Heart right ventricle (tissue), 16 donors: Measurements from ENCODE around the gene TTLL5. TPM values are rescaled to one million over a fixed set of nuclear protein-coding genes. Genes with fewer than 3 reads are reported as not detected.

Experiments used
- ATAC-seq, 8 donors: fragments of 200-7000 bp; cut with Tn5 transposase; one replicate each; pipeline ENCODE4 v1.9.1; 2020; ENCODE audit warnings: mild to moderate bottlenecking in 8 of 8, moderate library complexity in 8 of 8, moderate number of reproducible peaks in 1 of 8
- DNase-seq, 2 donors: peaks; one replicate each; pipeline ENCODE4 v3.0.0-alpha.2; 2020
- H3K27ac ChIP-seq, 10 donors: fragments of 200-600 bp; sonication (generic) in 2 of 10; one replicate each; pipeline versions ENCODE4 v1.5.0 to v1.8.0; 2020 to 2022; ENCODE audit warnings: mild to moderate bottlenecking in 3 of 10
- H3K27me3 ChIP-seq, 7 donors: fragments of 200-600 bp; one replicate each; pipeline ENCODE4 v1.8.0; 2021 to 2022; ENCODE audit warnings: mild to moderate bottlenecking in 2 of 7
- H3K36me3 ChIP-seq, 9 donors: fragments of 200-600 bp; sonication (generic) in 1 of 9; one replicate each; pipeline versions ENCODE4 v1.5.0 to v1.8.0; 2020 to 2022; ENCODE audit warnings: mild to moderate bottlenecking in 2 of 9
- H3K4me1 ChIP-seq, 9 donors: fragments of 200-600 bp; sonication (generic) in 1 of 9; one replicate each; pipeline versions ENCODE4 v1.5.0 to v1.8.0; 2020 to 2022; ENCODE audit warnings: mild to moderate bottlenecking in 4 of 9
- H3K4me3 ChIP-seq, 10 donors: fragments of 200-600 bp; sonication (generic) in 2 of 10; one replicate each; pipeline versions ENCODE4 v1.5.0 to v1.8.0; 2020 to 2022; ENCODE audit warnings: mild to moderate bottlenecking in 7 of 10, moderate library complexity in 2 of 10
- H3K9me3 ChIP-seq, 11 donors: fragments of 200-600 bp in 10 of 11; sonication (generic) in 2 of 11; one replicate each; pipeline versions ENCODE4 v1.5.0 to v1.8.0; 2013 to 2022; ENCODE audit warnings: mild to moderate bottlenecking in 2 of 11, control low read depth in 1 of 11, moderate library complexity in 1 of 11
- CTCF ChIP-seq, 9 donors: fragments of 200-600 bp; sonication (generic) in 2 of 9; IDR thresholded peaks; one replicate each; pipeline versions ENCODE4 v1.5.0 to v1.8.0; 2021 to 2022; ENCODE audit warnings: antibody characterized with exemption in 9 of 9, mild to moderate bottlenecking in 5 of 9, moderate library complexity in 1 of 9
- WGBS, 2 donors: extraction: QIAGEN DNeasy Blood & Tissue Kit; methylation state at CpG; one replicate each; pipeline ENCODE4 v1.1.7; 2013; ENCODE audit warnings: inconsistent platforms in 1 of 2; 5-methylcytosine and 5-hydroxymethylcytosine counted together
- intact Hi-C, 10 donors: fragments of 100-400 bp; cut with DNase I; formaldehyde crosslinking; loops; one replicate each; pipeline versions ENCODE4 v1.11.1 to v1.14.2; 2022
- polyA plus RNA-seq, 2 donors: library from polyadenylated mRNA; stranded (reverse); fragments of 200-250 nt; gene quantifications; one replicate each; pipeline ENCODE4 v1.2.3, GENCODE V29; 2013
- total RNA-seq, 10 donors: library from RNA; stranded (reverse); fragmentation: NEBNext Ultra II Directional in 3 of 10; extraction: Animal tissue kit (Norgen Biotek cat#: 25700) in 3 of 10; gene quantifications; one replicate each; pipeline versions ENCODE4 v1.2.1 to v1.2.4, GENCODE V29; 2021 to 2023
- donor health status: Arrhythmogenic right ventricular cardiomyopathy.
- donor health status: ischemic (EF 13 %, LVEDD 7.1; RV severe dilation, severe dysfunction).
- donor health status: healthy with polysubstance abuse.
- donor health status: DM: no; HTN: yes; CAD: no.
- donor health status: DM: no; HTN: no; CAD: no.
- donor health status: ischemic (EF 25% LVEDD 6.9; RV normal size, moderate dysfunction).
- donor health status: ischemic (EF 25% LVEDD 5.7; RV mildly dilated, moderate dysfunction).
- donor health status: healthy.
- donor health status: DM: yes; HTN: yes; CAD: no.
- donor health status: Ischemic cardiomyopathy.
- donor health status: ischemic (EF 35%, LVEDD 5.7; RV mildly dilated, moderate dysfunction).
- donor health status: nonischemic (EF 11% LVEDD 7.7; RV severe dilation, severe dysfunction).
- donor health status: DM: yes; HTN: yes; CAD: no.
- donor health status: PGD.
- donor health status: ischemic (EF 29% LVEDD 5.4; RV normal size, mild dysfunction).
- donor health status: nonischemic (EF 23%, LVEDD 6.1; RV moderate dilation, normal function).

The TTLL5 gene
- total and polyA plus RNA-seq, 12 donors: 5.6 to 24.7 (median 17.6) TPM

GRCh38 chr14:75645056-75645455, 16.0 kb upstream of the TTLL5 start:
- Histone ChIP-seq H3K4me1 (peaks cover 0 to 20% (median 10%) of the 10 kb centered on the region in 9 donors), H3K27me3 (no peaks in the 10 kb centered on the region), H3K27ac (no peak overlapping the region), H3K9me3 (no peaks in the 10 kb centered on the region), H3K4me3 (no peak overlapping the region), H3K36me3 (peaks cover 0 to 68% (median 5%) of the 10 kb centered on the region in 9 donors)
- intact Hi-C loops: no loop called here
- DNase-seq: no peak
- no peak for TF ChIP-seq CTCF (IDR thresholded peaks at IDR 0.05)
- no peak for ATAC-seq

- peaks cover 0 to 20% (median 10%) of the 10 kb centered on the region in 9 donors for H3K4me1 ChIP-seq
- no peak for TF ChIP-seq CTCF (IDR thresholded peaks at IDR 0.05)
- no peaks in the 10 kb centered on the region for H3K9me3 ChIP-seq
- H3K4me3 ChIP-seq: no peak overlapping the region
- peaks cover 0 to 73% (median 18%) of the 10 kb centered on the region in 9 donors for H3K36me3 ChIP-seq
- DNase-seq: no peak
- no peak for ATAC-seq
- WGBS, 2 donors: 82 to 87% methylated on average over 6 of the region's 6 CpGs
- no peak overlapping the region for H3K27ac ChIP-seq
- intact Hi-C loops: no loop called here
- H3K27me3 ChIP-seq: no peaks in the 10 kb centered on the region
Observed at GRCh38 chr14:75646762-75647161, 14.3 kb upstream of the TTLL5 start.

- DNase-seq (peak in 1 of 2 donors; percentile 33), ATAC-seq (peak; percentile 39 to 89 (median 74))
- Histone ChIP-seq H3K36me3 (peaks cover 0 to 73% (median 21%) of the 10 kb centered on the region in 9 donors), H3K4me1 (peaks cover 0 to 20% (median 10%) of the 10 kb centered on the region in 9 donors), H3K27me3 (no peaks in the 10 kb centered on the region), H3K4me3 (no peak overlapping the region), H3K9me3 (no peaks in the 10 kb centered on the region), H3K27ac (peak overlapping the region in 7 of 10 donors; percentile 52 to 77 (median 71))
- TF ChIP-seq CTCF (IDR thresholded peaks at IDR 0.05): no peak
- intact Hi-C loops: no loop called here
- WGBS, 2 donors: 49 to 50% methylated on average over 3 of the region's 3 CpGs
Observed at GRCh38 chr14:75647640-75648039, 13.4 kb upstream of the TTLL5 start.

GRCh38 chr14:75648066-75648838, 12.8 kb upstream of the TTLL5 start:
- intact Hi-C loops: no loop called here
- DNase-seq: peak; percentile 24 to 50
- Histone ChIP-seq H3K4me3 (no peak overlapping the region), H3K36me3 (peaks cover 0 to 75% (median 21%) of the 10 kb centered on the region in 9 donors), H3K27ac (peak overlapping the region in 9 of 10 donors; percentile 24 to 77 (median 69)), H3K27me3 (no peaks in the 10 kb centered on the region), H3K4me1 (peaks cover 0 to 20% (median 10%) of the 10 kb centered on the region in 9 donors), H3K9me3 (no peaks in the 10 kb centered on the region)
- ATAC-seq: peak; percentile 83 to 96 (median 92)
- WGBS, 2 donors: 38 to 55% methylated on average over 9 of the region's 9 CpGs
- TF ChIP-seq CTCF (IDR thresholded peaks at IDR 0.05): no peak
